Upper lobe of left lung (tissue), 6 donors: ENCODE data around the gene GTPBP1. TPM values are rescaled to one million over a fixed set of nuclear protein-coding genes. Genes with fewer than 3 reads are reported as not detected.

Experiments used
- ATAC-seq, 2 donors: fragments of 200-7000 bp; cut with Tn5 transposase; one replicate each; pipeline ENCODE4 v1.9.1; 2022; ENCODE audit warnings: mild to moderate bottlenecking in 2 of 2, moderate library complexity in 2 of 2; ENCODE audit not compliant: low FRiP score in 2 of 2
- DNase-seq, 2 donors: peaks; one replicate each; pipeline ENCODE4 v3.0.0-alpha.2; 2019 to 2020
- H3K27ac ChIP-seq, 4 donors: fragments of 200-600 bp; sonication (generic); one replicate each; pipeline ENCODE4 v1.5.1; 2016 to 2019
- H3K27me3 ChIP-seq, 4 donors: fragments of 200-600 bp; sonication (generic); one replicate each; pipeline ENCODE4 v1.5.1; 2017 to 2019
- H3K36me3 ChIP-seq, 4 donors: fragments of 200-600 bp; sonication (generic); one replicate each; pipeline ENCODE4 v1.5.1; 2016 to 2019
- H3K4me1 ChIP-seq, 4 donors: fragments of 200-600 bp; sonication (generic); one replicate each; pipeline ENCODE4 v1.5.1; 2018 to 2019
- H3K4me3 ChIP-seq, 4 donors: fragments of 200-600 bp; sonication (generic); one replicate each; pipeline ENCODE4 v1.5.1; 2017 to 2019; ENCODE audit warnings: mild to moderate bottlenecking in 2 of 4, moderate library complexity in 1 of 4
- H3K9me3 ChIP-seq, 4 donors: fragments of 200-600 bp; sonication (generic); one replicate each; pipeline ENCODE4 v1.5.1; 2018 to 2019
- CTCF ChIP-seq, 6 experiments: fragments of 450-650 bp in 4 of 6; fragments of 200-600 bp in 2 of 6; sonication (generic) in 2 of 6; IDR thresholded peaks; one replicate each; pipeline ENCODE4 v1.5.1; 2016 to 2019; ENCODE audit warnings: antibody characterized with exemption in 6 of 6
- EP300 ChIP-seq, 4 donors: sonication (generic); formaldehyde crosslinking; IDR thresholded peaks; one replicate each; pipeline ENCODE4 v1.5.1; 2017; ENCODE audit warnings: antibody characterized with exemption in 4 of 4, control low read depth in 2 of 4
- POLR2A ChIP-seq, 4 donors: fragments of 450-650 bp; IDR thresholded peaks; one replicate each; pipeline ENCODE4 v1.5.1; 2016 to 2017; ENCODE audit warnings: antibody characterized with exemption in 4 of 4, mild to moderate bottlenecking in 2 of 4
- POLR2AphosphoS5 ChIP-seq, 2 donors: sonication (generic); formaldehyde crosslinking; IDR thresholded peaks; one replicate each; pipeline ENCODE4 v1.5.1; 2017; ENCODE audit warnings: antibody characterized with exemption in 2 of 2
- WGBS, 2 donors: methylation state at CpG; one replicate each; pipeline ENCODE4 v1.1.5; 2017 to 2018; 5-methylcytosine and 5-hydroxymethylcytosine counted together
- total RNA-seq, 6 donors: library from RNA; depleted of rRNA in 4 of 6; stranded (reverse); fragments of >200 nt in 4 of 6; gene quantifications; one replicate each; pipeline versions ENCODE4 v1.1.0 to v1.2.1, GENCODE V29; 2016 to 2021
- donor health status: DM: no; HTN: no; CAD: no; lungs with moderate emphysema.
- donor health status: DM: no; HTN: yes; CAD: no; lungs with severe emphysema.

Gene GTPBP1
- total RNA-seq, 6 donors from 2014 or later = 57.9 to 176 (median 73.6) TPM

GRCh38 chr22:38735465-38736256 lies 29.9 kb downstream of the GTPBP1 start:
- H3K27me3 ChIP-seq = no peaks in the 10 kb centered on the region
- WGBS, 2 donors = 79% methylated on average over 10 to 15 of the region's 15 CpGs
- peak overlapping the region in 3 of 4 donors; percentile 2 to 53 (median 35) for H3K27ac ChIP-seq
- TF ChIP-seq POLR2A (IDR thresholded peaks at IDR 0.05) = no peak
- no peak for TF ChIP-seq CTCF (IDR thresholded peaks at IDR 0.05)
- no peak for TF ChIP-seq POLR2AphosphoS5 (IDR thresholded peaks at IDR 0.05)
- TF ChIP-seq EP300 (IDR thresholded peaks at IDR 0.05) = no peak
- peaks cover 15 to 31% (median 22%) of the 10 kb centered on the region in 4 donors for H3K4me1 ChIP-seq
- no peak overlapping the region for H3K4me3 ChIP-seq
- DNase-seq (peak in 1 of 2 donors; percentile 71), ATAC-seq (peak; percentile 2 to 12)
- H3K9me3 ChIP-seq = no peaks in the 10 kb centered on the region
- peaks cover 35 to 100% (median 79%) of the 10 kb centered on the region in 4 donors for H3K36me3 ChIP-seq

DNA sequence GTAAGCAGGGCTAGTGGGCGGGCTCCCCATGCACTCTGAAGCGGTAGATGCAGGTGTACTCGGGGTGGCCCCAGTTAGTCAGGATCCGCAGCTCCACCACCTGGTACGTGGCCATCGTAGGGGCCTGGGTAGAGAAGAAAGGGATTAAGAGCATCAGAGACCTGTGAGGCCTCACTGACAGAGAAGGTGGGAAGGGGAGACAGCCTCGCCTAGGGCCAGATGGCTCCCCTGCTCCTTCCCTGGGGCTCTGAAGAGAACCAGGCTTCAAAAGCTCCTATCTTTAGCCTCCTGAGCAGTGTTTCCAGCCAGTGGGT lies 30.5 kb downstream of the GTPBP1 start:
- Histone ChIP-seq H3K27me3 (no peaks in the 10 kb centered on the region), H3K36me3 (peaks cover 41 to 100% (median 79%) of the 10 kb centered on the region in 4 donors), H3K4me3 (no peak overlapping the region), H3K4me1 (peaks cover 15 to 31% (median 22%) of the 10 kb centered on the region in 4 donors), H3K9me3 (no peaks in the 10 kb centered on the region), H3K27ac (no peak overlapping the region)
- TF ChIP-seq POLR2A (IDR thresholded peaks at IDR 0.05) = no peak
- TF ChIP-seq EP300 (IDR thresholded peaks at IDR 0.05) = no peak
- TF ChIP-seq CTCF (IDR thresholded peaks at IDR 0.05) = no peak
- no peak for TF ChIP-seq POLR2AphosphoS5 (IDR thresholded peaks at IDR 0.05)
- DNase-seq = no peak
- ATAC-seq = no peak
- WGBS, 2 donors = 88 to 94% methylated on average over 6 to 7 of the region's 7 CpGs

- DNase-seq = no peak
- TF ChIP-seq CTCF (IDR thresholded peaks at IDR 0.05) = no peak
- no peak for TF ChIP-seq POLR2A (IDR thresholded peaks at IDR 0.05)
- Histone ChIP-seq H3K9me3 (no peaks in the 10 kb centered on the region), H3K27me3 (no peaks in the 10 kb centered on the region), H3K27ac (no peak overlapping the region), H3K4me1 (peaks cover 15 to 31% (median 21%) of the 10 kb centered on the region in 4 donors), H3K4me3 (no peak overlapping the region), H3K36me3 (peaks cover 53 to 100% (median 82%) of the 10 kb centered on the region in 4 donors)
- ATAC-seq = no peak
- WGBS, 2 donors = 80 to 83% methylated on average over 19 to 21 of the region's 21 CpGs
These were observed 31.7 kb downstream of the GTPBP1 start for GRCh38 chr22:38737302-38738060.

- Histone ChIP-seq H3K4me3 (no peak overlapping the region), H3K36me3 (peaks cover 60 to 100% (median 90%) of the 10 kb centered on the region in 4 donors), H3K27ac (no peak overlapping the region), H3K9me3 (no peaks in the 10 kb centered on the region), H3K4me1 (peaks cover 7 to 23% (median 12%) of the 10 kb centered on the region in 4 donors), H3K27me3 (no peaks in the 10 kb centered on the region)
- ATAC-seq (no peak), DNase-seq (no peak)
- TF ChIP-seq POLR2AphosphoS5 (IDR thresholded peaks at IDR 0.05) (no peak), POLR2A (IDR thresholded peaks at IDR 0.05) (no peak), EP300 (IDR thresholded peaks at IDR 0.05) (no peak), CTCF (IDR thresholded peaks at IDR 0.05) (no peak)
- WGBS, 2 donors = 95 to 100% methylated on average over 4 to 18 of the region's 18 CpGs
These were observed 32.8 kb downstream of the GTPBP1 start for GRCh38 chr22:38738475-38739070.
